AG04449 (cell line): Measurements from ENCODE around the gene EGLN1.

Experiments
- CTCF ChIA-PET: fragments of 350-600 bp; formaldehyde crosslinking; extraction: SDS; loops from one replicate; lab custom pipeline; 2021; ENCODE audit warnings: antibody characterized with exemption; lab: Yijun Ruan, JAX
- POLR2A ChIA-PET: fragments of 400-600, 350-600 bp; formaldehyde crosslinking; extraction: SDS; loops from one replicate; lab custom pipeline; 2020; ENCODE audit warnings: antibody characterized with exemption, inconsistent platforms; lab: Yijun Ruan, JAX
- DNase-seq: peaks from one replicate; pipeline ENCODE4 v3.0.0-alpha.2; 2010; ENCODE audit warnings: low read depth, low spot score
- H3K4me3 ChIP-seq: 2 replicates; pipeline ENCODE4 v1.5.1; 2011; ENCODE audit warnings: low read depth, mild to moderate bottlenecking, control low read depth, low read length
- CTCF ChIP-seq: IDR thresholded peaks from one replicate; pipeline ENCODE4 v1.5.1; 2011; ENCODE audit warnings: mild to moderate bottlenecking, moderate library complexity, low read length, control low read depth, inconsistent platforms; ENCODE audit not compliant: insufficient read depth; ENCODE audit errors: missing control alignments

Gene EGLN1

GRCh38 chr1:231401478-231401877 is 20.6 kb downstream of the EGLN1 start:
- CTCF ChIA-PET = interaction anchor here (0.6 to 1.8 kb wide), 2 partner anchors 9 to 44 kb away, joined by 4 to 7 read pairs; no protein-coding TSS in a partner anchor
- POLR2A ChIA-PET = no interaction called here
- no peak for TF ChIP-seq CTCF
- no peak for DNase-seq
- H3K4me3 ChIP-seq = no peak overlapping the region

- no peak for DNase-seq
- TF ChIP-seq CTCF = no peak
- POLR2A ChIA-PET = no interaction called here
- H3K4me3 ChIP-seq = no peak overlapping the region
- CTCF ChIA-PET = interaction anchor here (1.0 to 1.5 kb wide), 3 partner anchors 20 to 133 kb away, joined by 3 to 4 read pairs (median 4); no protein-coding TSS in a partner anchor
These were observed 24.0 kb downstream of the EGLN1 start for GRCh38 chr1:231397886-231398671.

- CTCF ChIA-PET = interaction anchor here (1.5 kb wide), 1 partner anchor 135 kb away, joined by 3 read pairs; no protein-coding TSS in a partner anchor
- H3K4me3 ChIP-seq = no peak overlapping the region
These were observed 25.4 kb downstream of the EGLN1 start for GRCh38 chr1:231396643-231397042.

GRCh38 chr1:231395998-231396390 is 26.1 kb downstream of the EGLN1 start:
- ChIA-PET POLR2A (no interaction called here), CTCF (interaction anchor here (1.3 kb wide), 1 partner anchor 24 kb away, joined by 3 read pairs; no protein-coding TSS in a partner anchor)
- H3K4me3 ChIP-seq = no peak overlapping the region
- no peak for DNase-seq
- no peak for TF ChIP-seq CTCF

More at GRCh38 chr1:231396643-231397042, 25.4 kb downstream of the EGLN1 start:
- POLR2A ChIA-PET = no interaction called here
- TF ChIP-seq CTCF = no peak
- no peak for DNase-seq

- POLR2A ChIA-PET = interaction anchor here (0.6 to 0.7 kb wide), 2 partner anchors 62 to 196 kb away, joined by 3 read pairs; no protein-coding TSS in a partner anchor
- no peak for TF ChIP-seq CTCF
- CTCF ChIA-PET = interaction anchor here (1.3 kb wide), 1 partner anchor 25 kb away, joined by 3 read pairs; no protein-coding TSS in a partner anchor
- peak overlapping the region; percentile 9 for H3K4me3 ChIP-seq
- DNase-seq = peak; percentile 95
These were observed 26.8 kb downstream of the EGLN1 start for GRCh38 chr1:231395076-231395997.

- no peak for DNase-seq
- ChIA-PET POLR2A (no interaction called here), CTCF (interaction anchor here (1.3 kb wide), 1 partner anchor 11 kb away, joined by 4 read pairs; no protein-coding TSS in a partner anchor)
- H3K4me3 ChIP-seq = no peak overlapping the region
- TF ChIP-seq CTCF = no peak
These were observed 28.4 kb downstream of the EGLN1 start for GRCh38 chr1:231393668-231394067.
